ENCODE results near the gene NUP85.
"Not testable (repeated sequence)": the region's sequence is repeated elsewhere in the genome, so short reads cannot be mapped to it uniquely, and the experiment has no call there.

Gene NUP85

GRCh38 chr17:75267411-75268232 lies 62.1 kb downstream of the NUP85 start:
- DNase-seq: peak; percentile 52 to 78

GRCh38 chr17:75269844-75270217 lies 64.4 kb downstream of the NUP85 start:
- no peak for DNase-seq

- DNase-seq: peak; percentile 76 to 87
Observed at GRCh38 chr17:75270218-75270965, 64.9 kb downstream of the NUP85 start.

GRCh38 chr17:75270966-75271232 lies 65.4 kb downstream of the NUP85 start, which contains the start of gene MIF4GD:
TSS of gene MIF4GD (minus strand) at chr17:75271231. CDS start at chr17:75270195, 1,036 bp downstream.
- no peak for DNase-seq

GRCh38 chr17:75271233-75271954 lies 65.9 kb downstream of the NUP85 start:
- DNase-seq: peak; percentile 90 to 93

GRCh38 chr17:75271955-75272847 lies 66.7 kb downstream of the NUP85 start:
- no peak for DNase-seq

- DNase-seq: peak in 1 of 2 donors; percentile 6
Observed at GRCh38 chr17:75272848-75273184, 67.3 kb downstream of the NUP85 start.

- peak in 1 of 2 donors; percentile 42 for DNase-seq
Observed at GRCh38 chr17:75273977-75274708, 68.7 kb downstream of the NUP85 start.

GRCh38 chr17:75277664-75278071 lies 72.2 kb downstream of the NUP85 start:
- no peak for DNase-seq

GRCh38 chr17:75280189-75280588 lies 74.7 kb downstream of the NUP85 start:
- DNase-seq: not testable (repeated sequence)

GRCh38 chr17:75285123-75285522 lies 79.6 kb downstream of the NUP85 start:
- DNase-seq: no peak
